KMS-11 (cell line): ENCODE measurements around the gene ZNF496.

Experiments used
- H2AFZ ChIP-seq: fragments of 200-600 bp; sonication (generic); 2 replicates; pipeline ENCODE4 v1.6.1; 2016; ENCODE audit warnings: antibody characterized with exemption, mixed run types, low read depth
- H3K27ac ChIP-seq: fragments of 200-600 bp; sonication (generic); 2 replicates; pipeline ENCODE4 v1.6.1; 2016; ENCODE audit warnings: mild to moderate bottlenecking, mixed run types
- H3K27me3 ChIP-seq: fragments of 200-600 bp; sonication (generic); 2 replicates; pipeline ENCODE4 v1.6.1; 2017; ENCODE audit warnings: mild to moderate bottlenecking, low read depth, mixed run types, moderate library complexity; ENCODE audit not compliant: insufficient read depth
- H3K36me3 ChIP-seq: fragments of 200-600 bp; sonication (generic); 2 replicates; pipeline ENCODE4 v1.6.1; 2017; ENCODE audit warnings: mild to moderate bottlenecking, mixed run types; ENCODE audit not compliant: insufficient read depth
- H3K4me1 ChIP-seq: fragments of 200-600 bp; sonication (generic); 2 replicates; pipeline ENCODE4 v1.6.1; 2016; ENCODE audit warnings: mild to moderate bottlenecking, low read depth, mixed run types; ENCODE audit not compliant: poor library complexity, severe bottlenecking
- H3K4me2 ChIP-seq: fragments of 200-600 bp; sonication (generic); 2 replicates; pipeline ENCODE4 v1.7.0; 2016; ENCODE audit warnings: mild to moderate bottlenecking, mixed run types
- H3K4me3 ChIP-seq: fragments of 200-600 bp; sonication (generic); IDR thresholded peaks from 2 replicates; pipeline ENCODE4 v1.6.1; 2017; ENCODE audit warnings: low read depth, low read length, mixed read lengths; ENCODE audit not compliant: insufficient read depth
- H3K79me2 ChIP-seq: fragments of 200-600 bp; sonication (generic); 2 replicates; pipeline ENCODE4 v1.6.1; 2016; ENCODE audit warnings: low read depth, mixed run types; ENCODE audit not compliant: insufficient read depth
- H3K9ac ChIP-seq: fragments of 200-600 bp; sonication (generic); 2 replicates; pipeline ENCODE4 v1.6.1; 2016; ENCODE audit warnings: mild to moderate bottlenecking, mixed run types
- H4K20me1 ChIP-seq: fragments of 200-600 bp; sonication (generic); 2 replicates; pipeline ENCODE4 v1.6.1; 2016; ENCODE audit warnings: mild to moderate bottlenecking, mixed run types; ENCODE audit not compliant: insufficient read depth
- CTCF ChIP-seq: fragments of 200-600 bp; sonication (generic); conservative IDR thresholded peaks from 2 replicates; pipeline ENCODE4 v1.6.1; 2017; ENCODE audit warnings: low read depth, mild to moderate bottlenecking, antibody characterized with exemption, low read length, moderate library complexity, mixed read lengths

Gene ZNF496

DNA sequence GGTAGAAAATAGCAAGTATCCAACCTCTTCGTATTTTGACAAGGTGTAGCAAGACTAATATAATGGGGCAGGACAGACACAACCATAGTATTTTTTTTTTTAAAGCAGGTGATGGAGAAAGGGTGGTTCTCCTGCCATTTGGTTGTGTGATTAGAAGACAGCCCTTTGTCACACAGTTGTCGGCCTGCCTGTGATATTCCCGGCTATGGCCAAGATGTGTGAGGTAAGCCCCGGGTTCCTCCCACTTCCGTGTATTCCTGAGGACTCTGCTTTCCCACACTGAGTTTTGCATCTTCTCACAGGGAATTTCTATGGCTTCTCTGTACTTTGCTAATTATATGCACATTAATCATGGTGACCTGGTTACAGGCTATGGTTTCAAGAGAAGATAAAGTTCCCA, 35.9 kb downstream of the ZNF496 start:
- Histone ChIP-seq H3K9ac (no peak overlapping the region), H2AFZ (no peak overlapping the region), H3K4me2 (no peak overlapping the region), H4K20me1 (no peaks in the 10 kb centered on the region), H3K27me3 (no peaks in the 10 kb centered on the region), H3K27ac (no peak overlapping the region), H3K36me3 (no peaks in the 10 kb centered on the region), H3K79me2 (no peaks in the 10 kb centered on the region), H3K4me1 (peaks cover 10% of the 10 kb centered on the region), H3K4me3 (no peak overlapping the region)
- TF ChIP-seq CTCF = no peak

DNA sequence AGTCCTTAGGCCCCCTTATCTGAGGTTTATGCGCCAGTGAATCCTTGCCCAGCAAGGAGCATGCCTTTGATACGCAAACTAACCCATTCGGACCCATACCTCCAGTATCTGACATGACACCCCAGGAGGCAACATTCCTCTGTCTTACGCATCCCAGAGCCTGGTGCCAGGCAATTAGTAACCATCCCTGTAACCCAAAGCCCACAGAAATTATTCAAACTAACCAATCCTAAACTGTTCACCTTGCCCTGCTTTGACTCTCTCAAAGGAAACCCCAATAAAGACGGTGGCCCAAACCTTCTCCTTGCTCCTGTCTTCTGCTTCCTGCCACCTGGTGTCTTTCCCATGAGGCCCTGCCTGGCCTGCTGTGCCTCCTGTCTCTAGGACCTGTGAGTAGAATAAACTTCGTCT, 36.4 kb downstream of the ZNF496 start:
- no peak overlapping the region for H3K4me3 ChIP-seq
- H3K79me2 ChIP-seq = no peaks in the 10 kb centered on the region
- H3K4me1 ChIP-seq = peaks cover 10% of the 10 kb centered on the region
- no peaks in the 10 kb centered on the region for H3K36me3 ChIP-seq
- H3K27ac ChIP-seq = no peak overlapping the region
- no peaks in the 10 kb centered on the region for H4K20me1 ChIP-seq
- H2AFZ ChIP-seq = no peak overlapping the region
- no peak for TF ChIP-seq CTCF
- no peak overlapping the region for H3K4me2 ChIP-seq
- no peaks in the 10 kb centered on the region for H3K27me3 ChIP-seq
- H3K9ac ChIP-seq = no peak overlapping the region

- Histone ChIP-seq H3K27ac (no peak overlapping the region), H3K36me3 (no peaks in the 10 kb centered on the region)
- TF ChIP-seq CTCF = no peak
Observed at GRCh38 chr1:247294282-247294681, 37.4 kb downstream of the ZNF496 start.

GRCh38 chr1:247293047-247293446, 38.6 kb downstream of the ZNF496 start:
- Histone ChIP-seq H3K4me3 (no peak overlapping the region), H2AFZ (no peak overlapping the region), H3K27ac (no peak overlapping the region), H3K79me2 (no peaks in the 10 kb centered on the region), H3K36me3 (no peaks in the 10 kb centered on the region), H3K27me3 (no peaks in the 10 kb centered on the region), H4K20me1 (no peaks in the 10 kb centered on the region), H3K4me1 (peaks cover 10% of the 10 kb centered on the region), H3K9ac (no peak overlapping the region), H3K4me2 (no peak overlapping the region)
- TF ChIP-seq CTCF = no peak

More at GRCh38 chr1:247294282-247294681, 37.4 kb downstream of the ZNF496 start:
- Histone ChIP-seq H3K4me3 (no peak overlapping the region), H2AFZ (no peak overlapping the region), H3K9ac (no peak overlapping the region), H3K79me2 (no peaks in the 10 kb centered on the region), H3K4me2 (no peak overlapping the region), H4K20me1 (no peaks in the 10 kb centered on the region), H3K4me1 (peaks cover 10% of the 10 kb centered on the region), H3K27me3 (no peaks in the 10 kb centered on the region)
